Lung (tissue), 10 donors: Measurements from ENCODE around the gene CTSE. TPM values are rescaled to one million over a fixed set of nuclear protein-coding genes. Genes with fewer than 3 reads are reported as not detected.
"Not testable (repeated sequence)": the region's sequence is repeated elsewhere in the genome, so short reads cannot be mapped to it uniquely, and the experiment has no call there.

Source experiments
- ATAC-seq: fragments of 200-7000 bp; cut with Tn5 transposase; one replicate; pipeline ENCODE4 v1.9.1; 2020; ENCODE audit warnings: moderate number of reproducible peaks; ENCODE audit not compliant: insufficient read depth, low FRiP score
- DNase-seq, 3 donors: peaks; one replicate each; pipeline ENCODE4 v3.0.0-alpha.2; 2013 to 2017
- H3K27ac ChIP-seq, 2 donors: one replicate each; pipeline ENCODE4 v1.5.1; 2013; ENCODE audit warnings: mild to moderate bottlenecking in 2 of 2, moderate library complexity in 2 of 2, control low read depth in 1 of 2, inconsistent platforms in 1 of 2, low read depth in 1 of 2, low read length in 1 of 2
- H3K27me3 ChIP-seq, 3 donors: one replicate each; pipeline ENCODE4 v1.5.1; 2013; ENCODE audit warnings: low read length in 2 of 3; ENCODE audit not compliant: control insufficient read depth in 3 of 3, insufficient read depth in 3 of 3
- H3K36me3 ChIP-seq, 4 donors: one replicate each; pipeline ENCODE4 v1.5.1; 2013; ENCODE audit warnings: low read length in 4 of 4, mild to moderate bottlenecking in 1 of 4, moderate library complexity in 1 of 4; ENCODE audit not compliant: control insufficient read depth in 4 of 4, insufficient read depth in 4 of 4
- H3K4me1 ChIP-seq, 5 donors: one replicate each; pipeline ENCODE4 v1.5.1; 2013; ENCODE audit warnings: low read length in 5 of 5, mild to moderate bottlenecking in 2 of 5, moderate library complexity in 1 of 5; ENCODE audit not compliant: control insufficient read depth in 5 of 5, insufficient read depth in 5 of 5
- H3K4me3 ChIP-seq: one replicate; pipeline ENCODE4 v1.5.1; 2013; ENCODE audit warnings: mild to moderate bottlenecking, control low read depth, moderate library complexity
- H3K9ac ChIP-seq, 2 donors: one replicate each; pipeline ENCODE4 v1.5.1; 2013; ENCODE audit warnings: low read length in 2 of 2, control low read depth in 1 of 2; ENCODE audit not compliant: insufficient read depth in 1 of 2
- H3K9me3 ChIP-seq, 4 donors: one replicate each; pipeline ENCODE4 v1.5.1; 2013; ENCODE audit warnings: low read length in 3 of 4, mild to moderate bottlenecking in 1 of 4, moderate library complexity in 1 of 4; ENCODE audit not compliant: control insufficient read depth in 4 of 4, insufficient read depth in 3 of 4
- WGBS, 2 donors: extraction: QIAGEN DNeasy Blood & Tissue Kit; methylation state at CpG; one replicate each; pipeline ENCODE4 v1.1.7; 2013; 5-methylcytosine and 5-hydroxymethylcytosine counted together
- polyA plus RNA-seq, 2 donors: library from polyadenylated mRNA; stranded (reverse); fragments of 200-250 nt; gene quantifications; one replicate each; pipeline ENCODE4 v1.2.1, GENCODE V29; 2013
- total RNA-seq, 2 donors: library from RNA; depleted of rRNA in 1 of 2; stranded (reverse); fragments of >200 nt in 1 of 2; gene quantifications; one replicate each; pipeline ENCODE4 v1.2.1, GENCODE V29; 2014 to 2021
- donor health status: Bipolar disorder and iron deficiency.
- donor health status: healthy.
- donor health status: DM: yes; HTN: yes; CAD: no.

CTSE gene
- total and polyA plus RNA-seq, 4 donors: 14.6 to 189 (median 95.7) TPM

- not testable (repeated sequence) for H3K27me3 ChIP-seq, DNase-seq, H3K9ac ChIP-seq, H3K36me3 ChIP-seq, H3K9me3 ChIP-seq, ATAC-seq, H3K4me3 ChIP-seq, H3K4me1 ChIP-seq, H3K27ac ChIP-seq
- 90 to 96% methylated on average over 8 of the region's 8 CpGs for WGBS, 2 donors
Observed at GRCh38 chr1:206055639-206056323, 32.1 kb upstream of the CTSE start.

DNA sequence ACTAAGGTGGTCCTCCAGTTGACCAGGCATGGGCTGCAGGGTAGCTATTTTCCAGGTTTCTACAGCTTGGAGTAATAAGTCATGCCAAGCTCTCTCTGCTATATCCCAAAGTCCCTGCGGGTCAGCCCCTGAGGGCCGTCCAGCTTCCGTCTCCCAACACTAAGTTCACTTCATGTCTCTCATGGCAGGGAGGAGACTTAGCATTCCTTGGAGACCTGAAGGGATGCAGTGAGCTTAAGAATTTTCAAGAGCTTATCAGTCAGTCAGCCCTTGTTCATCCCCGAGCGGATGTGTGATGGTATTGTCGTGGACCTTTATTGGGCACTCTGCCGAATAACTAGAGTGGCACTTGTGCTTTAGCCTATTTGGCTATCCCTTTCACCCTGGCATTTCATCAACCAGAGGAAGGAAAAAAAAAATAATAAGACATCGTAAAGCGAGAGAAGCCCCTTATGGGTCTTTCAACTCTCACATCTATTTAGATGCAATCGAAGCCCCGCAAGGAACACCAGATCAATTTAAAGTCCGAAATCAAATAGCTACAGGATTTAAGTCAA is 31.5 kb upstream of the CTSE start:
- 92 to 98% methylated on average over 12 of the region's 12 CpGs for WGBS, 2 donors
- not testable (repeated sequence) for H3K9me3 ChIP-seq, H3K4me1 ChIP-seq, DNase-seq, H3K4me3 ChIP-seq, ATAC-seq, H3K36me3 ChIP-seq, H3K27me3 ChIP-seq, H3K9ac ChIP-seq, H3K27ac ChIP-seq

DNA sequence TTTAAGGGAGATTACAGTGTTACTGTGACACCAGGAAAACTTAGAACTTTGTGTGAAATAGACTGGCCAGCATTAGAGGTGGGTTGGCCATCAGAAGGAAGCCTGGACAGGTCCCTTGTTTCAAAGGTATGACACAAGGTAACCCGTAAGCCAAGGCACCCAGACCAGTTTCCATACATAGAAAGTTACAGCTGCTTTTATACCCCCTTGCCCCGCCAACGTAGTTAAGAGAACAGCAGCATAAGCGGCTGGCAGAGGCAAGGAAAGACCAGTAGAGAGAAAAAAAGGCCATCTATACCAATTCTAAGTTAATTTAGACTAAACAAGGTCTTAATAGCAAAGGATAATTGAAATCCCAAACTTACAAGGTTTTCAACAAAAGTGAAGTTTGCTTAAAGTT is 29.9 kb upstream of the CTSE start:
- H3K27me3 ChIP-seq, DNase-seq, H3K4me1 ChIP-seq, H3K27ac ChIP-seq, H3K9ac ChIP-seq, ATAC-seq, H3K36me3 ChIP-seq, H3K4me3 ChIP-seq, H3K9me3 ChIP-seq: not testable (repeated sequence)
- 95 to 96% methylated on average over 4 of the region's 4 CpGs for WGBS, 2 donors

DNA sequence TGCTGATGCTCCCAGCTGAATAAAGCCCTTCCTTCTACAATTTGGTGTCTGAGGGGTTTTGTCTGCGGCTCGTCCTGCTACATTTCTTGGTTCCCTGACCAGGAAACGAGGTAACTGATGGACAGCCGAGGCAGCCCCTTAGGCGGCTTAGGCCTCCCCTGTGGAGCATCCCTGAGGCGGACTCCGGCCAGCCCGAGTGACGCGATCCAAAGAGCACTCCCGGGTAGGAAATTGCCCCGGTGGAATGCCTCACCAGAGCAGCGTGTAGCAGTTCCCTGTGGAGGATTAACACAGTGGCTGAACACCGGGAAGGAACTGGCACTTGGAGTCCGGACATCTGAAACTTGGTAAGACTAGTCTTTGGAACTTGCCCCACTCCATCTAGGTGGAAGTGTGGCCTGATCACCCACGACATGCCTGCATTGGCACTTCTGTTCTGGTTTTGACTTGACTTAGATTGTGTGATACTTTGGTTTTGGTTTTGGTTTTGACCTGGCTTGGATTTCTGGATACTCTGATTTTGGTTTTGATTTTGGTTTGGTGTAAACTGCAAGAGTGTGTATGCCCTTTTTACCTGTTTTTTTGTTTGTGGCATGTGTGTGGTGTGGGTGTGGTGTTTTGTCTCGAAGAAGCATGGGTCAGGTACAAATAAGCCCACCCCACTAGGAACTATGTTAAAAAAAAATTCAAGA is 29.4 kb upstream of the CTSE start, which contains the start of gene RHEX:
Gene RHEX, plus strand, starts transcription at position 255 of the 692 bp plus-strand sequence. CDS start 44,656 bp downstream, outside the sequence.
- H3K27ac ChIP-seq, H3K4me1 ChIP-seq, H3K27me3 ChIP-seq, H3K9ac ChIP-seq, ATAC-seq, H3K4me3 ChIP-seq, H3K36me3 ChIP-seq, H3K9me3 ChIP-seq, DNase-seq: not testable (repeated sequence)
- 90 to 93% methylated on average over 17 of the region's 17 CpGs for WGBS, 2 donors

GRCh38 chr1:206052231-206052865 is 28.7 kb upstream of the CTSE start:
- not testable (repeated sequence) for DNase-seq, H3K27ac ChIP-seq

More at GRCh38 chr1:206052231-206052865, 28.7 kb upstream of the CTSE start:
- not testable (repeated sequence) for H3K4me3 ChIP-seq, H3K4me1 ChIP-seq, H3K9ac ChIP-seq, H3K27me3 ChIP-seq, H3K36me3 ChIP-seq, ATAC-seq, H3K9me3 ChIP-seq
- WGBS, 2 donors: 94 to 97% methylated on average over 3 to 6 of the region's 8 CpGs
